ENCODE results near the gene MAMSTR. TPM values are rescaled to one million over a fixed set of nuclear protein-coding genes. Genes with fewer than 3 reads are reported as not detected.

MAMSTR gene, protein sequence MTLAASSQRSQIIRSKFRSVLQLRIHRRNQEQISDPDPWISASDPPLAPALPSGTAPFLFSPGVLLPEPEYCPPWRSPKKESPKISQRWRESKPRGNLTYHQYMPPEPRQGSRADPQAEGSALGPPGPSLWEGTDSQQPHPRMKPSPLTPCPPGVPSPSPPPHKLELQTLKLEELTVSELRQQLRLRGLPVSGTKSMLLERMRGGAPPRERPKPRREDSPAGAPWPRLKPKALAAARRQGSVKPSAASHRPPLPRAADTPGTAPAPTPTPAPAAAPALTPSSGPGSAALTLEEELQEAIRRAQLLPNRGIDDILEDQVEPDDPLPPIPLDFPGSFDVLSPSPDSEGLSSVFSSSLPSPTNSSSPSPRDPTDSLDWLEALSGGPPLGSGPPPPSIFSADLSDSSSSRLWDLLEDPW
- under 0.01 and 0.57 TPM in 2 replicates for total RNA-seq

DNA sequence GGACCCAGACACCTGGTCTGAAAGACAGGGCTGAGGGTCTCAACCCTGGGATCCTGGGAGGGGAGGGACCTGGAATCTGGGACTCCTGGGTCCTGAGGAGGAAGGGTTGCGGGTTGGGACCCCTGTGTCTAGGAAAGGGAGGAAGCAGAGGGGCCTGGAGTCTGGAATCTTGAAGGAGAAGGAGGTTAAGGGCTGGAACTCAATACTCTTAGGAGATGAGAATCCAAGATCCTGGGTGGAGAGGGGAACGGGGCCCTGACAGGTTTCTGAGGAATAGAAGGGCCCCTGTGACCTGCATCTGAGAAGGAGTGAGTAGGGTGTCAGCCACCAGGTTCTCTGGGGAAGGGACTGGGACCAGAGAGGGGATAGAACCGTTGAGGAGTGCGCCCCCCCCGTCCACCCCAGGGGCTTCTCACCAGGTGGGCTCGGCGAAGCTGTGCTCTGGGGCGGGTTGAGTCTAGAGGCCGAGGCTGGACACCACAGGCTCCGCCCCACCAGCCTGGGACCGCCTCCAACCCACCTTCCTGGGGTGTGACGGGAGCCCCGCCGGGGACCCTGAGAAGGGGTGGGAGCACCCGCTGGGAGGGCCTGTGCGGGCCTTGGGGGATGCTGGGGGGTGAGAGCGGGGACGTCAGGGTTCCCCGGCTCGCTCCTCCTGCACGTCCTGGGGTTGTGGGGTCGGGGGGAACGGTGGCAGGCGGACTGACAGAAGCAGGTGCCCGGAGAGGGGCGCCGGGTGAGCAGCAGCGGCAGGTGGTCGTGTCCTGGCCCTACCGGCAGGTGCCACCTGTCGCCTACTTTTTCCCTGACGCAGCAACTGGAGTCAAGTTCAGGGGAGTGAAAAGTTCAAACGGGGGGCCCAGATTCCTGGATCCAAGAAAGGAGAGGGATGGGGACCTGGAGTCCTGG, at the start of gene MAMSTR:
Gene MAMSTR, minus strand, starts transcription at position 463 of the 909 bp plus-strand sequence. CDS start 694 bp downstream, outside the sequence.

DNA sequence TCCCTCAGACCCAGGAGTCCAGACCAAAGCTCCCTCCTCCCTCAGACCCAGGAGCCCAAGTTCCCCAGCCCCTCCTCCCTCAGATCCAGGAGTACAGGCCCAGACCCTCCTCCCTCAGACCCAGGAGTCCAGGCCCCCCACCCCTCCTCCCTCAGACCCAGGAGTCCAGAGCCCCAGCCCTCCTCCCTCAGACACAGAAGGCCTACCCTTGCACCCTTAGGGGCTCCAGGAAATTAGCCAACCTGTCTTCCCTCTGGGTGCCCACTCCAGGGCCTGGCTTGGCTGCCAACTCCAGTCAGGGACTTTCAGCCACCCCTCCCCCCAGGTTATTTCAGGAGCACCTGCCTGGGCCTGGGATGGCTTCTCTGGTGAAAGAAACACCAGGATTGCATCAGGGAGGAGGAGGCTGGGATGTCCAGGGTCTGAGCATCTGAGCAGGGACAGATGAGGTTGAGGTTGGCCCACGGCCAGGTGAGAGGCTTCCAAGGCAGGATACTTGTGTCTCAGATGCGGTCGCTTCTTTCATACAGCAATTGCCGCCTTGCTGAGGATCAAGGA, 35.6 kb upstream of the MAMSTR start, which contains the start of gene FGF21:
Gene FGF21, plus strand, starts transcription at position 441 of the 558 bp plus-strand sequence. CDS start 713 bp downstream, outside the sequence.

DNA sequence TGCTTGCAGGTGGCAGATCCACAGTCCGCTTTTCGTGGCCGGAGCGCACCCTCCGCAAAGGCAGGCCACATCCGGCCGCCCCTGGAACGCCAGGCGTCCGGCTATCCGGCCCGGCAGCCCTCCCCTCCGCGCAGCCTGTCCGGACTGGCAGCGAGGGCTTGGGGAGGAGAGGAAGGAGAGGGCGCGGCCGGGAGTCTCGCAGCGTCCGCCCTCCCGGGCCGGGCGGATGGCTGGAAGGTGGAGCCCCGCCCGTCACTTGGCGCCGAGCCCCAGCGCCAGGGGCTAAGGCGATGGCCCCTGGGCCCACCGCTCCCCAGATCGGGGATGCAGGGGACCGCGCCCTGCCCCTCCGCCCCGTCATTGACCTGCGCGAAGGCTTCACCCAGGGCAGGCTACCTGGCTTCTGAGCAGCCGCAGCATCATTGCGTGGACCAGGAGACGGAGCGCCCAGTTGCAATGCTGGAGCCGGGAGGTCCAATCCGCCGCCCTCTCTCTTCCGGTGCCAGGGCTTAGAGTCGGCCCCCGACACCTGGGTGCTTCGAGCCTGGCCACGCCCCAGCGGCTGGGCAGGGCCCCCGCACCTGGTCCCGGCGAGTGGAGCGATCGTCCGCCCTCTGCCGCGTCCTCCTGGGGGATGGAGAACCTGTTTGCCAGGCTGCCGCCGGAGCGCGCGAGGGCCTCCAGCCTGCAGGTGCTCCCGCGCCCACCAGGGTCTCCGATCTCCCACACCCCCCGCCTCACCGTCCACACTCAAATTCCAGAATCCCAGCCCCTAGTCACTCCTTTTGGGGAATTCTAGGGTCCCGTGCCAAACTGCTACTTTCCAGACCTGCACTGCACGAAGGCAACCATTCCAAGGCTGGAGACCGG, 33.2 kb upstream of the MAMSTR start, which contains the start of gene FUT1:
Gene FUT1, minus strand, starts transcription at position 146 of the 870 bp plus-strand sequence. CDS start 1,360 bp downstream, outside the sequence.

DNA sequence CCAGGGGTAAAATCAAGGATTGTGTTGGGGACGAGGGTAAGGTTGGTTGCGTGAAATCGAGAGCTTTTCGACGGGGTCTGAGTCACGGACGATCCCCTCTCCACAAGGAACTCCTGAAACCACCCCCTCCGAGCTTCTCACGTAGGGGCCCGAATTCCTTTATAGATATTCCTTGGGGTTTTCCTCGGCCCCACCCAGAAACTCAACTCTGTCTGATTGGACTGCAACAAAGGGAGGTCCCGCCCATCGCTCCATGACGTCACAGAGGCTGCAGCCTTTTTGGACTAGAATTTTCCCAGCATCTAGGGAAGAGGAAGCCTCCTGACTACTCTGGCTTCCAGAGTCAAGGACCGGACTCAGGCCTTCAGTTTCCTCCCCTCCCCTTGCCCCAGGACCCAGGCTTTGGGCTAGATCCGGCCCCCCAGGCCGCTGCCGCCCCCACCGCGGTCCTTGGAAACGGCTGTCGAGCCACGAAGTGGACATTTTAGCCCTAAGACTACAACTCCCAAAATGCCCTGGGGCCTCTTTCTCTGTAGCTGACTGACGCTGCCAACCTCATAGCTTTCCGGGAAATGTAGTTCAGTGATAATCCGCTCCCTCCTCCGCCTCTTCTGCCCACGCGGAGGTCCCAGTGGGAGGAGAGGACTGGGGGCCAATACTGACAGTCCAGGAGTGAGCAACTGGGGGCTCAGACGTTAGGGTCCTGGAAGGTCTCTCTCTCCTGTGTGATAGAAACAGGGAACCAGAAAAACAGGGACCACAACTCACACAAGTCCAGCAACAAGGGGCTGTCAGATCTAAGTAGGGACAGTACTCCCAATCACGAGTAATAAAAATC, 27.4 kb upstream of the MAMSTR start, which contains the start of gene IZUMO1:
Gene IZUMO1, minus strand, starts transcription at position 172 of the 838 bp plus-strand sequence. CDS start 1,050 bp downstream, outside the sequence.

DNA sequence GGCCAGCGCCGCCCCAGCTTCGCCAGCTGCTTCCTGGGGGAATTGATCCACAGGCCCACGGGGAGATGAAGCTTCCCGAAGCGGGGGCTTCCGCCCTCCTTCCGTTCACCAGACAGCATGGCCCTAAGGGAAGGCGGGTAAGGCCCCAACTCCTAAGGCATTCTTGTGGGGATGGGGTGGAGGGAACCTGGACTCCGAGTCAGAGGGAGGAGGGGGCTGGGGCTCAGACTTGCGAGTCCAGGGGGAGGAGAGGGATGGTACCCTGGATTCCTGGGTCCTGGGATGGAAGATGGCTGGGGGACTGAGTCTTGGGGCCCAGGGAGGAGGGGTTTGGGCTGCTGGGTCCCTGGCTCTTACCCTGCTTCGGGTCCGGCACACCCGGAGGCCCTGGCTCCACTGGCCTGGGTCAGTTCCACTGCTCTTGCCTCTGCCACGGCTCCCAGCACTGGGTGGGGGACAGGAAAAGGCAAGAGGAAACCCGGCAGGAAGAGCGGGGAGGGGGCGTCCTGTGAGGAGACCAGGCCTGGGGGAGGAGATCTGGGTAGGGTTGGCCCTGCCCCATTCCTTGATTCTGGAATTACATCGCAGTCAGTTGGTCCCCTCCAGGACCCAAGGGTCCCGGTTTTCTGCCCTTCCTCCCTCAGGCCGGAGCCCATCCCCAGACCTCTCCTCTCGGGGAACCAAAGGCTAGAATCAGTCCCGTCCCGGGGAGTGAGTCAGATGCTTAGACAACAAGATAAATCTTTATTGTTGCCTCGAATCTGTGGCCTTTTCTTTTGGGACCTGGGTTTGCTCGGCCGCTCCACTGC, 20.8 kb upstream of the MAMSTR start, which contains the start of gene RASIP1:
Gene RASIP1, minus strand, starts transcription at position 447 of the 809 bp plus-strand sequence. Its CDS starts 328 bp downstream, at position 119.

DNA sequence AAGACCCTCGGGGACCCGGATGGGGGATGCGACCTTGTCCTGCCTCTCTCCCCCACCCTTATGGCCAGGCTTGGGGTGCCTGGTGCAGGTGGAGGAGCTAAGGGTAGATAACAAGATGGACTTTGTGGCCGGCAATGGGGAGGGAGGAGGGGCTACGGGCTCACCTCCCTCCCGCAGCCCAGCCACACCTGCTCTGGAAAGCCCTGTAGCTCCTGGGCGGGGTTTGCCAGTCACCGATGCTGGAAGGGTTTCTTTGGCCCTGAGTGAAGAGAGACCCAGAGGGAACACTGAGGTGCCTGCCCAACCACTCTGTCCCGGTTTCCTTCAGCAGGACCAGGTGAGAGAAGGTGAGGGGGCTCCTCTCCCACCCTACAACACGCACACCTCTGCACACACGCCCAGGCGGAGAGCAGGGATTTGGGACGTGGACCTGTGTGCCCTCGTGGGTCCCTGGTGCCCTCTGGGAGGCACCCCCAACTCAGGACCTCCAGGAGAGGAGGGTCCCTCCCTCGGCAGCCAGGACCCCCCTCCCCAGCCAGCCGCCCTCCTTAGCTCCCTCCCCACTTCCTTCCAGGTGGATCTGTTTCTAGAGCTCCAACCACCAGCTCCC, 23.7 kb downstream of the MAMSTR start, which contains the start of gene FUT2:
Gene FUT2, plus strand, starts transcription at position 229 of the 610 bp plus-strand sequence. CDS start 6,986 bp downstream, outside the sequence.

DNA sequence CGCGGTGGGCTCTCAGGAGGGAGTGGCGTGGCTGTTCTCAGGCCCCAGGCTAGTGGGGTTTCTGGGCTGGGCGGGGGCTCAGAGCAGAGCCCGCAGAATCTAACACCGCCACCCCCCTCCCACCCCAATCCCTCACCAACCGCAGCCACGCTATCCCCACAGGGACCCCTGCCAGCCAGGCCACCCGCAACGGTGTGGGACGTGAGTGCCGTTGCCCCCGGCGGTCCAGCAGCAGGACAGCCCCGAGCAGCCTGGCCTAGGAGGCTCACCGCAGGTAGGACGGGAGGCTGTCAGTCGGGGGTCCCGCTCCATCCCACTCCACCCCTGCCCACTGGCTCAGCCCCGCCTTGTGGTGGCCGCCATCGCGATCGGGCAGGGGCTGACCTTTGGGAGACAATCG, 46.5 kb downstream of the MAMSTR start, which contains the start of gene NTN5:
Gene NTN5, minus strand, starts transcription at position 24 of the 400 bp plus-strand sequence. CDS start 2,031 bp downstream, outside the sequence.

Other genes starting within 250 kb of the MAMSTR start
- gene LMTK3, start 207.9 kb downstream of the MAMSTR start, total RNA-seq, result 0.14 TPM in 1 of 2 replicates, not detected in the other
- gene SULT2B1, start 167.6 kb downstream of the MAMSTR start, total RNA-seq, result 0.22 TPM in 1 of 2 replicates, not detected in the other
- gene SPACA4, start 113.0 kb downstream of the MAMSTR start, total RNA-seq, result not detected in 2 replicates
- gene FAM83E, start 104.6 kb downstream of the MAMSTR start, total RNA-seq, result 0.57 TPM in 1 of 2 replicates, not detected in the other
- gene RPL18, start 100.5 kb downstream of the MAMSTR start, total RNA-seq, result 1,434 and 1,613 TPM in 2 replicates
- gene SPHK2, start 100.2 kb downstream of the MAMSTR start, total RNA-seq, result 14.4 and 15.2 TPM in 2 replicates
- 1.1 and 4.8 TPM in 2 replicates for gene DBP, start 82.3 kb downstream of the MAMSTR start, total RNA-seq
- gene CA11, start 73.5 kb downstream of the MAMSTR start, total RNA-seq, result 0.88 TPM in 1 of 2 replicates, not detected in the other
- not detected in 2 replicates for gene NTN5, start 46.7 kb downstream of the MAMSTR start, total RNA-seq
- gene FUT2, start 23.8 kb downstream of the MAMSTR start, total RNA-seq, result not detected in 2 replicates
- gene RASIP1, start 20.9 kb upstream of the MAMSTR start, total RNA-seq, result 0.66 and 0.72 TPM in 2 replicates
- gene IZUMO1, start 27.2 kb upstream of the MAMSTR start, total RNA-seq, result not detected in 2 replicates
- gene FUT1, start 32.9 kb upstream of the MAMSTR start, total RNA-seq, result under 0.01 TPM in 2 replicates
- gene FGF21, start 35.8 kb upstream of the MAMSTR start, total RNA-seq, result not detected in 2 replicates
- gene BCAT2, start 91.3 kb upstream of the MAMSTR start, total RNA-seq, result 25.4 and 44.1 TPM in 2 replicates
- 2.3 and 27.8 TPM in 2 replicates for gene HSD17B14, start 116.8 kb upstream of the MAMSTR start, total RNA-seq
- 5.4 and 6.3 TPM in 2 replicates for gene PLEKHA4, start 148.9 kb upstream of the MAMSTR start, total RNA-seq
- gene PPP1R15A, start 152.7 kb upstream of the MAMSTR start, total RNA-seq, result 66.1 and 221 TPM in 2 replicates
- gene TULP2, start 179.0 kb upstream of the MAMSTR start, total RNA-seq, result under 0.01 and 0.22 TPM in 2 replicates
- 129 and 755 TPM in 2 replicates for gene NUCB1, start 180.6 kb upstream of the MAMSTR start, total RNA-seq
- 0.44 TPM in 1 of 2 replicates, not detected in the other for gene DHDH, start 214.0 kb upstream of the MAMSTR start, total RNA-seq
- gene BAX, start 235.2 kb upstream of the MAMSTR start, total RNA-seq, result 89.9 and 103 TPM in 2 replicates
- gene FTL, start 245.6 kb upstream of the MAMSTR start, total RNA-seq, result 1,638 and 6,371 TPM in 2 replicates